ENCODE data around the gene YIPF3. TPM values are rescaled to one million over a fixed set of nuclear protein-coding genes. Genes with fewer than 3 reads are reported as not detected.
"Not testable (repeated sequence)": the region's sequence is repeated elsewhere in the genome, so short reads cannot be mapped to it uniquely, and the experiment has no call there.

YIPF3 gene
- polyA plus RNA-seq, 1 of the 3 experiments (the other 2 are of a cell fraction), result 219 TPM

GRCh38 chr6:43540507-43540906 is 23.8 kb upstream of the YIPF3 start:
- H3K9me3 ChIP-seq, result no peaks in the 10 kb centered on the region
- 93% methylated on average over 5 of the region's 5 CpGs for WGBS (ENCODE audit: low lambda C conversion rate)
- no peaks in the 10 kb centered on the region for H3K9me2 ChIP-seq
- H3K36me3 ChIP-seq (replicated peaks in 1 of 2; ENCODE audit: control insufficient read depth in 1 of 2, insufficient read depth in 2 of 2, low read length in 1 of 2), result peaks cover 35 to 48% of the 10 kb centered on the region in 2 experiments
- H3K27me3 ChIP-seq (ENCODE audit: insufficient read depth), result no peaks in the 10 kb centered on the region
- H3K79me2 ChIP-seq (ENCODE audit: insufficient read depth), result no peaks in the 10 kb centered on the region
- CTCF ChIA-PET, result no interaction called here
- H3K4me3 ChIP-seq (ENCODE audit: low read depth in 2 of 2, low read length in 1 of 2), result no peak overlapping the region
- H3K27ac ChIP-seq (ENCODE audit: low read depth in 2 of 2, low read length in 1 of 2), result no peak overlapping the region
- H3K9ac ChIP-seq, result no peak overlapping the region
- no peaks in the 10 kb centered on the region for H3K4me1 ChIP-seq (ENCODE audit: control insufficient read depth in 1 of 2, insufficient read depth in 2 of 2, low read depth in 1 of 2, low read length in 1 of 2)
- no peak for DNase-seq
- no peaks in the 10 kb centered on the region for H3F3A ChIP-seq (replicated peaks; ENCODE audit: insufficient read depth)
- H4K20me1 ChIP-seq (ENCODE audit: insufficient read depth), result no peaks in the 10 kb centered on the region
- TF ChIP-seq NRF1 (IDR thresholded peaks at IDR 0.05; ENCODE audit: low read depth, low read length), result no peak
- TF ChIP-seq, protein P1, sequence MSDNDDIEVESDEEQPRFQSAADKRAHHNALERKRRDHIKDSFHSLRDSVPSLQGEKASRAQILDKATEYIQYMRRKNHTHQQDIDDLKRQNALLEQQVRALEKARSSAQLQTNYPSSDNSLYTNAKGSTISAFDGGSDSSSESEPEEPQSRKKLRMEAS (IDR thresholded peaks at IDR 0.05; ENCODE audit: low read depth), result no peak
- no peak overlapping the region for H2AFZ ChIP-seq (ENCODE audit: low read depth)
- H3K4me2 ChIP-seq, result no peak overlapping the region
- POLR2A ChIA-PET, result no interaction called here

DNA sequence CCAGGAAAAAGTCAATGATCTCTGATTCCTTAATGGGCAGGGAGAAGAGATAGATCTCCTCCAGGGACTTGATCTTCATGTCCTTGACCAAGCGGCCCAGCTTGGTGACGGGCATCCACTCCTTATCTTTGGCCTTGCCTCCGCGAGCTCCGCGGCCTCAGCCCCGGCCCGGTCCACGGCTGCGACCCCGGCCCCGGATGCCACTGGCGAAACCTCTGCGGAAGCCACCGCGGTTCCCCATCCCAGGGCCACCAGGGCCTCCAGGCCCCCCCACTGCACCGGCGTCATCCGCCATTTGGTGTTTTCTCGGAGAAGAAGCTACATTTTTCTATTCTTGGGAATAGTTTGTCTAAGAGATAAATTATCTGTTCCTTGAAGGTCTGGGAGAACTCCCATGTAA is 22.7 kb upstream of the YIPF3 start:
- 96% methylated on average over 15 of the region's 20 CpGs for WGBS (ENCODE audit: low lambda C conversion rate)
- H4K20me1 ChIP-seq (ENCODE audit: insufficient read depth); H3K27ac ChIP-seq (ENCODE audit: low read depth in 2 of 2, low read length in 1 of 2); CTCF ChIA-PET; H3K4me3 ChIP-seq (ENCODE audit: low read depth in 2 of 2, low read length in 1 of 2); H2AFZ ChIP-seq (ENCODE audit: low read depth); H3K4me1 ChIP-seq (ENCODE audit: control insufficient read depth in 1 of 2, insufficient read depth in 2 of 2, low read depth in 1 of 2, low read length in 1 of 2); H3K27me3 ChIP-seq (ENCODE audit: insufficient read depth); DNase-seq; H3K9me2 ChIP-seq; H3K9ac ChIP-seq; H3K9me3 ChIP-seq; H3K4me2 ChIP-seq; H3F3A ChIP-seq (replicated peaks; ENCODE audit: insufficient read depth); POLR2A ChIA-PET; H3K79me2 ChIP-seq (ENCODE audit: insufficient read depth): not testable (repeated sequence)
- peaks cover 32 to 41% of the 10 kb centered on the region in 2 experiments for H3K36me3 ChIP-seq (replicated peaks in 1 of 2; ENCODE audit: control insufficient read depth in 1 of 2, insufficient read depth in 2 of 2, low read length in 1 of 2)

DNA sequence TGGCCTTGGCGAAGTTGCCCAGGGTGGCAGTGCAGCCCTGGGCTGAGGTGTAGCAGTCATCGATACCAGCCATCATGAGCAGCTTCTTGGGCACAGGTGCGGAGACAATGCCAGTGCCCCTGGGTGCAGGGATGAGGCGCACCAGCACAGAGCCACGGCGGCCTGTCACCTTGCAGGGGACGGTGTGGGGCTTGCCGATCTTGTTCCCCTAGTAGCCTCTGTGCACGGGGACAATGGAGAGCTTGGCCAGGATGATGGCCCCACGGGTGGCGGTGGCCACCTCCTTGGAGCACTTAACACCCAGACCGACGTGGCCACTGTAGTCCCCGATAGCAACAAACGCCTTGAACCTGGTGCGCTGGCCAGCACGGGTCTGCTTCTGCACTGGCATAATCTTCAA is 22.3 kb upstream of the YIPF3 start:
- H3K4me2 ChIP-seq; DNase-seq; POLR2A ChIA-PET; CTCF ChIA-PET; H3K9me3 ChIP-seq; H3K79me2 ChIP-seq (ENCODE audit: insufficient read depth); H3K9me2 ChIP-seq; H3K4me1 ChIP-seq (ENCODE audit: control insufficient read depth in 1 of 2, insufficient read depth in 2 of 2, low read depth in 1 of 2, low read length in 1 of 2); H3K4me3 ChIP-seq (ENCODE audit: low read depth in 2 of 2, low read length in 1 of 2); H4K20me1 ChIP-seq (ENCODE audit: insufficient read depth); H3K27ac ChIP-seq (ENCODE audit: low read depth in 2 of 2, low read length in 1 of 2); H3K27me3 ChIP-seq (ENCODE audit: insufficient read depth); H3F3A ChIP-seq (replicated peaks; ENCODE audit: insufficient read depth); H3K9ac ChIP-seq; H2AFZ ChIP-seq (ENCODE audit: low read depth): not testable (repeated sequence)
- WGBS (ENCODE audit: low lambda C conversion rate), result 95% methylated on average over 4 of the region's 17 CpGs
- H3K36me3 ChIP-seq (replicated peaks in 1 of 2; ENCODE audit: control insufficient read depth in 1 of 2, insufficient read depth in 2 of 2, low read length in 1 of 2), result peaks cover 32 to 39% of the 10 kb centered on the region in 2 experiments

DNA sequence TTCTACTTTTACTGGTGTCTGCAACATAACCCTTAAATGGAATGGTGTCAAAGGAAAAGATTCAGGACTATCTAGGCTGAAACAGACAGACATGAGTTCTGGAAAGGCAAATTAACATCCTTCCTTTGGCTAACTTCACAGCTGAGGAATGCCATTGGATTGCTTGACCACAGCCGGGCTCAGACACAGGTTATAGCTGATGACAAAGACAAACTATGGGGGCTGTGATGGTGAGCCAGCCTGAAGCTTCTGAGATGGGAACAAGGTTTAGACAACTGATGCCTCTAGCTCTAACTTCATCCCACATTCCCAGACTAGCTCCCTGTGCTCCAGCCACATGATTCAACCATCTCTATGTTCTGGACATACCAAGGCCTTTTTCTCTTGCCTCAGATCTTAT is 15.5 kb upstream of the YIPF3 start:
- H3K27ac ChIP-seq (ENCODE audit: low read depth in 2 of 2, low read length in 1 of 2), result no peak overlapping the region
- TF ChIP-seq, protein P2, sequence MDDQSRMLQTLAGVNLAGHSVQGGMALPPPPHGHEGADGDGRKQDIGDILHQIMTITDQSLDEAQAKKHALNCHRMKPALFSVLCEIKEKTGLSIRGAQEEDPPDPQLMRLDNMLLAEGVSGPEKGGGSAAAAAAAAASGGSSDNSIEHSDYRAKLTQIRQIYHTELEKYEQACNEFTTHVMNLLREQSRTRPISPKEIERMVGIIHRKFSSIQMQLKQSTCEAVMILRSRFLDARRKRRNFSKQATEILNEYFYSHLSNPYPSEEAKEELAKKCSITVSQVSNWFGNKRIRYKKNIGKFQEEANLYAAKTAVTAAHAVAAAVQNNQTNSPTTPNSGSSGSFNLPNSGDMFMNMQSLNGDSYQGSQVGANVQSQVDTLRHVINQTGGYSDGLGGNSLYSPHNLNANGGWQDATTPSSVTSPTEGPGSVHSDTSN (IDR thresholded peaks at IDR 0.05), result no peak
- TF ChIP-seq CHD2 (IDR thresholded peaks at IDR 0.05; ENCODE audit: low read length, partially characterized antibody), result no peak
- no peak for TF ChIP-seq FOXJ3 (CRISPR knock-in tag; IDR thresholded peaks at IDR 0.05)
- no peak for TF ChIP-seq FOXM1 (IDR thresholded peaks at IDR 0.05; ENCODE audit: low read depth)
- TF ChIP-seq POLR2AphosphoS5 (IDR thresholded peaks at IDR 0.05; ENCODE audit: low read depth, low read length), result no peak
- TF ChIP-seq, protein P3, sequence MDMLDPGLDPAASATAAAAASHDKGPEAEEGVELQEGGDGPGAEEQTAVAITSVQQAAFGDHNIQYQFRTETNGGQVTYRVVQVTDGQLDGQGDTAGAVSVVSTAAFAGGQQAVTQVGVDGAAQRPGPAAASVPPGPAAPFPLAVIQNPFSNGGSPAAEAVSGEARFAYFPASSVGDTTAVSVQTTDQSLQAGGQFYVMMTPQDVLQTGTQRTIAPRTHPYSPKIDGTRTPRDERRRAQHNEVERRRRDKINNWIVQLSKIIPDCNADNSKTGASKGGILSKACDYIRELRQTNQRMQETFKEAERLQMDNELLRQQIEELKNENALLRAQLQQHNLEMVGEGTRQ (IDR thresholded peaks at IDR 0.05; ENCODE audit: borderline replicate concordance, low read depth, low read length), result no peak
- TF ChIP-seq, protein P4, sequence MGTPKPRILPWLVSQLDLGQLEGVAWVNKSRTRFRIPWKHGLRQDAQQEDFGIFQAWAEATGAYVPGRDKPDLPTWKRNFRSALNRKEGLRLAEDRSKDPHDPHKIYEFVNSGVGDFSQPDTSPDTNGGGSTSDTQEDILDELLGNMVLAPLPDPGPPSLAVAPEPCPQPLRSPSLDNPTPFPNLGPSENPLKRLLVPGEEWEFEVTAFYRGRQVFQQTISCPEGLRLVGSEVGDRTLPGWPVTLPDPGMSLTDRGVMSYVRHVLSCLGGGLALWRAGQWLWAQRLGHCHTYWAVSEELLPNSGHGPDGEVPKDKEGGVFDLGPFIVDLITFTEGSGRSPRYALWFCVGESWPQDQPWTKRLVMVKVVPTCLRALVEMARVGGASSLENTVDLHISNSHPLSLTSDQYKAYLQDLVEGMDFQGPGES (IDR thresholded peaks at IDR 0.05; ENCODE audit: low read depth, low read length), result no peak
- TF ChIP-seq YY1 (IDR thresholded peaks at IDR 0.05; ENCODE audit: low read depth), result no peak
- TF ChIP-seq RFX5 (IDR thresholded peaks at IDR 0.05; ENCODE audit: low read length), result no peak
- TF ChIP-seq, protein P1 (IDR thresholded peaks at IDR 0.05; ENCODE audit: low read depth), result no peak

More for the DNA sequence above, 15.5 kb upstream of the YIPF3 start:
- Histone ChIP-seq H3K27me3 (ENCODE audit: insufficient read depth) (no peaks in the 10 kb centered on the region), H3K79me2 (ENCODE audit: insufficient read depth) (no peaks in the 10 kb centered on the region), H3K9ac (no peak overlapping the region), H3K9me2 (no peaks in the 10 kb centered on the region), H3K4me3 (ENCODE audit: low read depth in 2 of 2, low read length in 1 of 2) (no peak overlapping the region), H4K20me1 (ENCODE audit: insufficient read depth) (no peaks in the 10 kb centered on the region), H3K9me3 (no peaks in the 10 kb centered on the region), H3F3A (replicated peaks; ENCODE audit: insufficient read depth) (peaks cover 4% of the 10 kb centered on the region), H3K36me3 (replicated peaks in 1 of 2; ENCODE audit: control insufficient read depth in 1 of 2, insufficient read depth in 2 of 2, low read length in 1 of 2) (peaks cover 47 to 54% of the 10 kb centered on the region in 2 experiments), H2AFZ (ENCODE audit: low read depth) (no peak overlapping the region), H3K4me1 (ENCODE audit: control insufficient read depth in 1 of 2, insufficient read depth in 2 of 2, low read depth in 1 of 2, low read length in 1 of 2) (peaks cover 0 to 3% of the 10 kb centered on the region in 2 experiments; a peak in 1 of 4 replicates), H3K4me2 (no peak overlapping the region)
- ChIA-PET POLR2A (interaction anchor here (0.9 kb wide), 1 partner anchor 43 kb away, joined by 4 read pairs; no protein-coding TSS in a partner anchor), CTCF (no interaction called here)
- 100% methylated on average over 1 of the region's 1 CpG for WGBS (ENCODE audit: low lambda C conversion rate)
- DNase-seq, result no peak

Data from SK-N-SH (cell line).